ENCODE measurements around the gene CRYAA.
"Not testable (repeated sequence)": the region's sequence is repeated elsewhere in the genome, so short reads cannot be mapped to it uniquely, and the experiment has no call there.

DNA sequence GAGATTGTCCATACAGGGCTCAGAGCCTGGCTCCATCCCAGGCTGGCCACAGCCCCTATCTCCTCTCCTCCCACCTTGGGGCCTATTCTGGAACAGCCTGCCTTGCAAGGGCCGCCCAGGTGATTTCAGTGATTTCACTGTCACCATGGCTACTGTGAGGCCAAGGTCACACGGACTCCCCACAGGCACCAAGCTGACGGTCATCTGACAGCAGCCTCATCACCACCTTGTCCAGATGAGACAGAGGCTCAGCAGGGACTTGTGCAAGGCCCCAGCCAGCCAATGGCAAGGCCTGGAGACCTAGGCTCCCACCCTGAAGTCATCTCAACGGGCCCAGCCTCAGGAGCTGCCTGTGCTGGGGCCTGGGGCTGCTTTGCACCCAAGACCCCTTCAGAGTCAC lies 6.2 kb downstream of the CRYAA start:
- TF ChIP-seq, protein P1, sequence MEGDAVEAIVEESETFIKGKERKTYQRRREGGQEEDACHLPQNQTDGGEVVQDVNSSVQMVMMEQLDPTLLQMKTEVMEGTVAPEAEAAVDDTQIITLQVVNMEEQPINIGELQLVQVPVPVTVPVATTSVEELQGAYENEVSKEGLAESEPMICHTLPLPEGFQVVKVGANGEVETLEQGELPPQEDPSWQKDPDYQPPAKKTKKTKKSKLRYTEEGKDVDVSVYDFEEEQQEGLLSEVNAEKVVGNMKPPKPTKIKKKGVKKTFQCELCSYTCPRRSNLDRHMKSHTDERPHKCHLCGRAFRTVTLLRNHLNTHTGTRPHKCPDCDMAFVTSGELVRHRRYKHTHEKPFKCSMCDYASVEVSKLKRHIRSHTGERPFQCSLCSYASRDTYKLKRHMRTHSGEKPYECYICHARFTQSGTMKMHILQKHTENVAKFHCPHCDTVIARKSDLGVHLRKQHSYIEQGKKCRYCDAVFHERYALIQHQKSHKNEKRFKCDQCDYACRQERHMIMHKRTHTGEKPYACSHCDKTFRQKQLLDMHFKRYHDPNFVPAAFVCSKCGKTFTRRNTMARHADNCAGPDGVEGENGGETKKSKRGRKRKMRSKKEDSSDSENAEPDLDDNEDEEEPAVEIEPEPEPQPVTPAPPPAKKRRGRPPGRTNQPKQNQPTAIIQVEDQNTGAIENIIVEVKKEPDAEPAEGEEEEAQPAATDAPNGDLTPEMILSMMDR (IDR thresholded peaks at IDR 0.05; ENCODE audit: low read length), result not testable (repeated sequence)
- TF ChIP-seq EZH2phosphoT487 (IDR thresholded peaks at IDR 0.05; ENCODE audit: low read length); EZH2 (optimal IDR thresholded peaks at IDR 0.05; ENCODE audit: low read depth, low read length): not testable (repeated sequence)
